OCI-LY7 (cell line): ENCODE data around the gene TTC34.
"Not testable (repeated sequence)": the region's sequence is repeated elsewhere in the genome, so short reads cannot be mapped to it uniquely, and the experiment has no call there.

Experiments used
- CTCF ChIP-seq: fragments of 200-600 bp; sonication (generic); conservative IDR thresholded peaks from 2 replicates; pipeline ENCODE4 v1.5.1; 2014; ENCODE audit warnings: mild to moderate bottlenecking, antibody characterized with exemption, low read length, moderate library complexity, mixed read lengths
- EZH2phosphoT487 ChIP-seq: fragments of 200-600 bp; sonication (generic); IDR thresholded peaks from 2 replicates; pipeline ENCODE4 v1.6.1; 2018; ENCODE audit warnings: low read depth, borderline replicate concordance, mild to moderate bottlenecking, mixed run types, antibody characterized with exemption, low read length, moderate library complexity, mixed read lengths

DNA sequence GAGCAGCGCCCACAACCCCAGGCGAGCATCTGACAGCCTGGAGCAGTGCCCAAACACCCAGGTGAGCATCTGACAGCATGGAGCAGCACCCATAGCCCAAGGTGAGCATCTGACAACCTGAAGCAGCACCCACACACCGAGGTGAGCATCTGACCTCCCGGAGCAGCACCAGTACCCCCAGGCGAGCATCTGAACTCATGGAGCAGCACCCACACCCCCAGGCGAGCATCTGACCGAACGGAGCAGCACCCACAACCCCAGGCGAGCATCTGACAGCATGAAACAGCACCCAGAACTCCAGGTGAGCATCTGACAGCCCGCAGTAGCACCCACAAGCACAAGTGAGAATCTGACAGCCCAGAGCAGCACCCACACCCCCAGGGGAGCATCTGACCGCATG is 129.8 kb downstream of the TTC34 start:
- TF ChIP-seq CTCF, EZH2phosphoT487: not testable (repeated sequence)
